Measurements from ENCODE around the gene CST9L.

The CST9L gene

GRCh38 chr20:23568320-23568970 lies at the start of gene CST9L:
TSS of gene CST9L (minus strand) at chr20:23568484. CDS start at chr20:23568450, 34 bp downstream.
- DNase-seq, result no peak

GRCh38 chr20:23614163-23614562 lies 45.9 kb upstream of the CST9L start:
- DNase-seq, result no peak

- DNase-seq, result no peak
Measured at GRCh38 chr20:23613676-23614075, 45.4 kb upstream of the CST9L start.

GRCh38 chr20:23612396-23612795 lies 44.1 kb upstream of the CST9L start:
- peak in 1 of 14 donors; percentile 15 for DNase-seq

GRCh38 chr20:23609486-23610109 lies 41.3 kb upstream of the CST9L start:
- no peak for DNase-seq

GRCh38 chr20:23608251-23608846 lies 40.1 kb upstream of the CST9L start:
- no peak for DNase-seq

GRCh38 chr20:23607497-23608245 lies 39.4 kb upstream of the CST9L start:
- no peak for DNase-seq

- DNase-seq, result peak in 10 of 14 donors; percentile 25 to 65 (median 38)
Measured at GRCh38 chr20:23606652-23607049, 38.4 kb upstream of the CST9L start.

GRCh38 chr20:23605867-23606651 lies 37.8 kb upstream of the CST9L start, which contains the start of gene CST9:
TSS of gene CST9 (minus strand) at chr20:23605917. CDS start at chr20:23605864, 53 bp downstream.
- DNase-seq, result no peak

- DNase-seq, result no peak
Measured at GRCh38 chr20:23604306-23604705, 36.0 kb upstream of the CST9L start.

- DNase-seq, result no peak
Measured at GRCh38 chr20:23603321-23603720, 35.0 kb upstream of the CST9L start.

GRCh38 chr20:23602699-23603098 lies 34.4 kb upstream of the CST9L start:
- no peak for DNase-seq

- DNase-seq, result no peak
Measured at GRCh38 chr20:23602241-23602640, 34.0 kb upstream of the CST9L start.

GRCh38 chr20:23601715-23602114 lies 33.4 kb upstream of the CST9L start:
- DNase-seq, result no peak

- no peak for DNase-seq
Measured at GRCh38 chr20:23598481-23598880, 30.2 kb upstream of the CST9L start.

- no peak for DNase-seq
Measured at GRCh38 chr20:23596579-23597250, 28.4 kb upstream of the CST9L start.

GRCh38 chr20:23595941-23596340 lies 27.7 kb upstream of the CST9L start:
- no peak for DNase-seq

GRCh38 chr20:23588434-23589403 lies 20.4 kb upstream of the CST9L start:
- DNase-seq, result no peak

GRCh38 chr20:23587631-23588030 lies 19.3 kb upstream of the CST9L start:
- no peak for DNase-seq

GRCh38 chr20:23586735-23587525 lies 18.6 kb upstream of the CST9L start:
- no peak for DNase-seq
